ENCODE measurements around the gene SFXN5. TPM values are rescaled to one million over a fixed set of nuclear protein-coding genes. Genes with fewer than 3 reads are reported as not detected.

The SFXN5 gene
- total RNA-seq, 3 donors from 2014 or later (not counting 1 experiment from before 2014, with no cell fraction given), result 15.3 to 22.3 (median 19.8) TPM

- TF ChIP-seq CTCF (IDR thresholded peaks at IDR 0.05), result no peak
- intact Hi-C loops (cut with micrococcal nuclease), result loop anchor here (1.0 kb wide), 2 partner anchors 171 to 185 kb away; no protein-coding TSS in a partner anchor
- Mint-ChIP-seq H3K9me3 (no peaks in the 10 kb centered on the region), H3K27ac (no peak overlapping the region), H3K4me1 (no peaks in the 10 kb centered on the region), H3K27me3 (ENCODE audit: low read depth in 2 of 2) (no peaks in the 10 kb centered on the region), H3K4me3 (no peak overlapping the region), H3K36me3 (no peaks in the 10 kb centered on the region)
- ATAC-seq (no peak), DNase-seq (no peak)
- Histone ChIP-seq H3K36me3 (ENCODE audit: control insufficient read depth, insufficient read depth, low read length) (no peaks in the 10 kb centered on the region), H3K27me3 (ENCODE audit: control insufficient read depth, insufficient read depth, low read length) (no peaks in the 10 kb centered on the region), H3K27ac (ENCODE audit: low read length) (no peak overlapping the region), H3K9me3 (ENCODE audit: control insufficient read depth, insufficient read depth, low read length) (no peaks in the 10 kb centered on the region), H3K4me3 (ENCODE audit: low read length) (no peak overlapping the region), H3K4me1 (ENCODE audit: control insufficient read depth, insufficient read depth, low read length) (no peaks in the 10 kb centered on the region)
- WGBS (ENCODE audit: insufficient coverage), result 90% methylated on average over 8 of the region's 8 CpGs
These were observed 78.8 kb downstream of the SFXN5 start for GRCh38 chr2:72992734-72993102.

GRCh38 chr2:72991980-72992733 is 79.4 kb downstream of the SFXN5 start:
- WGBS (ENCODE audit: insufficient coverage), result 85% methylated on average over 11 of the region's 11 CpGs
- TF ChIP-seq CTCF (IDR thresholded peaks at IDR 0.05), result no peak
- Histone ChIP-seq H3K27me3 (ENCODE audit: control insufficient read depth, insufficient read depth, low read length) (no peaks in the 10 kb centered on the region), H3K36me3 (ENCODE audit: control insufficient read depth, insufficient read depth, low read length) (no peaks in the 10 kb centered on the region), H3K9me3 (ENCODE audit: control insufficient read depth, insufficient read depth, low read length) (no peaks in the 10 kb centered on the region), H3K4me1 (ENCODE audit: control insufficient read depth, insufficient read depth, low read length) (no peaks in the 10 kb centered on the region), H3K4me3 (ENCODE audit: low read length) (no peak overlapping the region), H3K27ac (ENCODE audit: low read length) (no peak overlapping the region)
- intact Hi-C loops (cut with micrococcal nuclease), result no loop called here
- H3K27me3 Mint-ChIP-seq (ENCODE audit: low read depth in 2 of 2), result no peaks in the 10 kb centered on the region
- DNase-seq (no peak), ATAC-seq (no peak)
- H3K27ac Mint-ChIP-seq, result no peak overlapping the region
- no peaks in the 10 kb centered on the region for H3K9me3 Mint-ChIP-seq
- H3K4me1 Mint-ChIP-seq, result no peaks in the 10 kb centered on the region
- H3K4me3 Mint-ChIP-seq, result no peak overlapping the region
- no peaks in the 10 kb centered on the region for H3K36me3 Mint-ChIP-seq

- Mint-ChIP-seq H3K27me3 (ENCODE audit: low read depth in 2 of 2) (no peaks in the 10 kb centered on the region), H3K27ac (no peak overlapping the region), H3K4me1 (no peaks in the 10 kb centered on the region), H3K4me3 (no peak overlapping the region), H3K36me3 (no peaks in the 10 kb centered on the region), H3K9me3 (no peaks in the 10 kb centered on the region)
- Histone ChIP-seq H3K27ac (ENCODE audit: low read length) (no peak overlapping the region), H3K36me3 (ENCODE audit: control insufficient read depth, insufficient read depth, low read length) (no peaks in the 10 kb centered on the region), H3K4me1 (ENCODE audit: control insufficient read depth, insufficient read depth, low read length) (no peaks in the 10 kb centered on the region), H3K27me3 (ENCODE audit: control insufficient read depth, insufficient read depth, low read length) (no peaks in the 10 kb centered on the region), H3K4me3 (ENCODE audit: low read length) (no peak overlapping the region), H3K9me3 (ENCODE audit: control insufficient read depth, insufficient read depth, low read length) (no peaks in the 10 kb centered on the region)
- no peak for TF ChIP-seq CTCF (IDR thresholded peaks at IDR 0.05)
- 93% methylated on average over 6 of the region's 6 CpGs for WGBS (ENCODE audit: insufficient coverage)
- intact Hi-C loops (cut with micrococcal nuclease), result no loop called here
- no peak for DNase-seq
- ATAC-seq, result no peak
These were observed 80.1 kb downstream of the SFXN5 start for GRCh38 chr2:72991439-72991725.
